Measurements from ENCODE around the gene TEPSIN.

The TEPSIN gene

DNA sequence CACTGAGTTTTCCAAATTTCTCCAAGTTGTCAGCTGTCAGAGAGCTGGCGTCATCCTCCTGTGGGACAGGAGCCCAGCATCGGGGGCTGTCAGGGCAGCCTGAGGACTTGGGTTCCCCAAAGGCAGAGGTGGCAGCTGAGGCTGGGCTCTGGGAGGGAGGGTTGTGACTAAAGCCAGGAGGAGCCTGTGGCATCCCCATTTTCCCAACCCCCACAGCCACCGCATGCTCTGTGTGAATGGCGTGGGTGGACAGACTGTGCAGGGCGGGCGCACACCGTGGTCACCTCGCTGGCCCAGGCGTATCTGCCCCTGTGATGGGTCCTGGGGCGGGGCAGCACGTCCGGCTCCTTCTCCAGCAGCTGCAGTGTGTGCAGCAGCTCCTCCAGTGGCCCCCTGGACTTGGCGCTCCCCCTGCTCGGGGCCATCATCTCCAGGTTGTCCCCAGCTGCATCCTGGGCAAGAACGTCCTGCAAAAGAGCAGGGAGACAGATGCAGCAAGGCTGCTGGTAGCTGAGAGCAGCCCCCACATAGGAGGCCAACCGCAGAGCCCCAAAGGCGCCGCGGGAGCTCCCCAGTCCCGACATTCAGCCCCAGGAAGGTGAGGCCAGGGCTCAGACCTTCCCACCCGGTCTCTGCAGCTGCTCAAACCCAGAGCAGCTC, 40.9 kb downstream of the TEPSIN start:
- no peak for DNase-seq (ENCODE audit: low spot score)

- no peak for DNase-seq (ENCODE audit: low spot score)
Measured at GRCh38 chr17:81197409-81197795, 41.5 kb downstream of the TEPSIN start.

DNA sequence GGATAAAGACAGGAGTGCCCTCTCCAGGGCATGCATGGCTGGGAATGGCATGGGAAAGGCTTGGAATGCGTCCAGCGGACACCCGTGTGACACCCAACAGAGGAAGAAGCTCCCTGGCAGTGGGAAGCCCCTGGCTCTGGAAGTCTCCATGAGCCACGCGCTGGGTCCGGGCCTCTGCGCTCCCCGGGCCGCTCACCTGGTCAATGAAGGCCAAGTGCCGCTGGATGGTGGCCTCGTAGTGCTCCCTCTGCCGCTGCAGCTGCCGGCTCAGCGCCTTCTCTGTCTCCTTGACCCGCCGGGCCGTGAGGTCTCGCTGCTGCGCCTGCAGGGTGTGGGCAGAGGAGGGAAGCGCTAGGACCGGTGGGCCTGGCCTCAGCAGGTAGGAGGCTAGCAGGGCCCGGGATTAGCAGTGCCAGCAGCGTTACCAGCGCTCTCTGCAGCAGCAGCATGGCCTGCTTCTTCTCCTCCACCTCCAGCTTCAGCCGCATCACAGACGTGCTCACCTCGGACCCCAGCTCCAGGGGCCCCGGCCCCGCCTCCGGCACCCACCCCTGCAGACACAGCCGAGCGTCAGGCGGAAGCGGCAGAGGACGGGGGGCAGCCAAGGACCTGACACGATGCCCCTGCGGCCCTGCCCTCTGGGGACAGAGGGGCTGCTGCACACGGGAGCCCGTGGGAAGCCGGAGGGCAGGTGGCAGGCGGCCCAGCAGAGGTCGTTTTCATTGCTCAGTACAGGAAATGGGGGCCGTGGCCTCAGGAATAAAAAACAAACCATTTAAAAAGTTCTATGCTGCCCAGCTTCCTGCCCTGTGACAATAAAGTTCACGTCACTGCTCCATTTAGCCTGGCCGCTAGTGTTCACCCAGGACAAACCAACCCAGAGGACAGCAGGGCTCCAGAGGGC, 42.1 kb downstream of the TEPSIN start:
- DNase-seq (ENCODE audit: low spot score), result no peak

DNA sequence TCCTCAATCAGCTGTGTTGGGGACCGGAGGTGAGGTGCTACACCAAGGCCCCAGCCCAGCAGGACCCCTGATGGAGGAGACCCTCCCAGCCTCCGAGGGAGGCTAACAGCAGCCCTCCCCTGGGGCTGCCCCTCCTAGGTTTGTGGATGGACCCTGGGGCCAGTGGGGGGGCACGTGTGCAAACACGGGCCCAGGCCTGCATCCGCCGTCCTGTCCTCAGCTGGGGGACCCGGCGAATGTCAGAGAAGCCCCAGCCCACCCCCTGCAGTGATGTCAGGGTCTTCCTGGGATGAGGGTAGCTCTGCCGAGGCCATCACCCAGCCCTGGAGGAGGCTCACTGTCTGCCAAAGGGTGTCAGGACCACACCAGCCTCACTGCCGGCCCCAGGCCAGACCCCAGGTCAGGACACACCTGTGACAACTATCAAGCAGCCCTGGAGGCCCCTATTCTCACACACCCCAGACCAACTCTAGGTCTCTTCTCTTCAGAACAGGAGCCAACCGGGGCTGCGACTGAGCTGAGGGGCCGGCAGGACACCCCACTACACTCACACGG, 42.8 kb downstream of the TEPSIN start:
- no peak for DNase-seq (ENCODE audit: low spot score)

- no peak for DNase-seq (ENCODE audit: low spot score)
Measured at GRCh38 chr17:81194941-81195901, 43.6 kb downstream of the TEPSIN start.

GRCh38 chr17:81194225-81194760, 44.6 kb downstream of the TEPSIN start:
- no peak for DNase-seq (ENCODE audit: low spot score)

GRCh38 chr17:81193470-81194224, 45.2 kb downstream of the TEPSIN start:
- DNase-seq (ENCODE audit: low spot score), result no peak

DNA sequence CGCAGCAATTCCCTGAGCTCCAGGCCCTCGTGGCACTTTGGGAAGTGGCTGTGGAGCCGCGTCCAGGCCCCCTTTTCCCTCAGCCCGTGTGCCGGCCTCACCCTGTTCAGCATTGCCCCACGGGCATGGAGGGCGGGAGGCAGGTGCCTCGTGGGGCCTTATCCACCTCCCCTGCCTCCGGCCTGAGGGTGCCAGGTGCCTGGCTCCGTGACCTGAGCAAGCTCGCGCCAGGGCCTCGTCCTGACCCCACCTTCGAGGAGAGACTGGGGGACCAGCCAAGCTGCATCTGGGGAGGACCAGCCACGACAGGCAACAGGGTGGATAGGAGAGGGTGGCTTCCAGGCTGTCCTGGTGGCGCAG, 45.8 kb downstream of the TEPSIN start:
- no peak for DNase-seq (ENCODE audit: low spot score)

- DNase-seq (ENCODE audit: low spot score), result no peak
Measured at GRCh38 chr17:81192386-81193050, 46.3 kb downstream of the TEPSIN start.

GRCh38 chr17:81191646-81192045, 47.2 kb downstream of the TEPSIN start:
- no peak for DNase-seq (ENCODE audit: low spot score)

GRCh38 chr17:81191116-81191515, 47.7 kb downstream of the TEPSIN start:
- DNase-seq (ENCODE audit: low spot score), result no peak

DNA sequence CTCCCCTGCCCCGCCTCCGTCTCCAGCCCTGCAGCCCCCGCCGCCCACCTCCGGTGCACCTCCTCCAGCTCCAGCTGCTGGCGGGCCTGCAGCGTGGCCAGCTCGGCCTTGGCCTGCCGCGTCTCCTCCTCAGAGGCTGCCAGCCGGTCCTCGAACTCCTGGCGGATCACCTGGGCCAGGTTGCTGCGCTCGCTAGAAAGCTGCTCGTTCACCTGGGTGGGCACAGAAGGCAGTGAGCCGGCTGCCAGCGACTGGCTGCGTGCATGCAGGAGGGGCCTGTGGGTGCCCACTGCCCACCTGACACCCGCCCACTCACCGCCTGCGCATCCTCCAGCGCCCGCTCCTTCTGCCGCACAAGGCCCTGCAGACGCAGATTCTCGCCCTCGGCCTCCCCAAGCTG, 48.3 kb downstream of the TEPSIN start:
- DNase-seq (ENCODE audit: low spot score), result no peak

DNA sequence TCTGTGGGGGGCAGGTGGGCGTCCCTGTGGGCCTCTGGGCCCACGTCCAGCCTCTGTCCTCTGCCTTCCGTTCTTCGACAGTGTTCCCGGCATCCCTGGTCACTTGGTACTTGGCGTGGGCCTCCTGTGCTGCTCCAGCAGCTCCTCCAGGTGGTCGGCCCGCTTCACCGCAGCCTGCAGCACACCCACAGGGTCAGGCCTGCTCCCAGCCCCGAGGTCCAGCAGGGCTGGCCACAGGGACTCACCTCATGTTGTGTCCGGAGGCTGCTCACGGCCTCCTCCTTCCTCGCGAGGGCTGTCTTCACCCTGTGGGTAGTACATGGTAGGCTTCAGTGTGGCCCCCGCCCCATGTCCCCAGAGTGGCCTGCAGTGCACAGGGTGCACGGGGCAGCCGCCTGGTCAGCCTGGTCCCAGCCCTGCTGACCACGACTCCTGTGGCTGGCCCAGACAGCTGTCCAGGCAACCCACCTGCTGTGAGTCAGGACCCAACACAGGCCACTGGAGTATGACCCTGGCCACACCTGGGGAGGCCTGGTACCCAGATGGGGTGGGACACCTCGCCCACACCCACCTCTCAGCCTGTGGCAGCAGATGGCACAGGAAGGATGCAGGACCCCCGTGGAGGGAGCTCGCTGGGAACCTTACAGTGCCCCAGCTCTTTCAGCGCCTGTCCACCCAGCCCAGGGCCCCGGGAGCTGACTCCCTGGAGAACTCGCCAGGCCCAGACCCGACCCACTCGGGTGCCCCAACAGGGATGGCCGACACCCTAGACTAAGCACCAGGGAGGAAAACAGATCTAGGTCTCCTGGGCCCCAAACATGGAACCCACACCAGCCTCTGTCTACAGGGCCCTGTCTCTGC, 49.0 kb downstream of the TEPSIN start:
- no peak for DNase-seq (ENCODE audit: low spot score)

- no peak for DNase-seq (ENCODE audit: low spot score)
Measured at GRCh38 chr17:81189016-81189415, 49.8 kb downstream of the TEPSIN start.

GRCh38 chr17:81188491-81188840, 50.4 kb downstream of the TEPSIN start:
- no peak for DNase-seq (ENCODE audit: low spot score)

DNA sequence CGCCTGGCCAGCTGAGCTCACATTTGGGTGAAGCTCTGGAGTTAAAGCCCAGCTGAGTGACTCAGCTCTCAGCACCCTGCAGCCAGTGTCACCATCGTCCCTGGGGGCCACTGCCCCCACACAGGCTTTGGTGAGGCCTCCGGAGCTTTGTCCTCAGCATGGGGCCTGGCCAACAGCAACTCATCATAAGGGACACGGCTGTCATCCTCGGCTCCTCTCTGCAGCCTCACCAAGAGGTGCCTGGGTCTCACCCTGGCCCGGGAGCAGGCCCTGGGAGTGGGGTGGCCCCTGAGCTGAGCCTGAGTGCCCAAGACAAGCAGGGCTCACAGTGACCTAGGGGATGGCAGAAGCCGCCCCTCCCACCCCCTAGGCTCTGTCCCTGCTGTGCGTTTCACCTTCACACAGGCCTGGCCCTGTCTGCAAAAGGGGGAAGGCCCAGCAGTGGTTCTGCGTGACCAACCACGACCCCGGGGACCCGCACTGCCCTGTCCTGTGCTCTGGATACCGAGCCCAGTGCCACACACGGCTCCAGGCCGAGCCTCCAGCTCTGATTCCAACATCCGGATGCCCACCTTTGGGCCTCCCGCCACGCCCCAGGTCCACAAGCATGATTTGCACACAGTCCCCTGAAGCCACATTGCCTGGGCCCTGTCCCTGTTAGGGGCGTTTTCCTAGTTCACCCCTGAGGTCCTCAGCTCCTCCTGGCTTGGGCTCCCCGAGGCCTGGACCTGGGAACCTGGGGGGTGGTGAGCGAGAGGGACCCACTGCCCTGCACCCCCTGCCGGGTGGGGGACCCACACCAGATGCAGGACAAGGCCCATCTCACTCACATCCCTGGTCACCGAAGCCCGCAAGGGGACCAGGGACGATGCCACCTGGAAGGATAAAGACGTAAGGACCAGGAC, 51.0 kb downstream of the TEPSIN start:
- no peak for DNase-seq (ENCODE audit: low spot score)

DNA sequence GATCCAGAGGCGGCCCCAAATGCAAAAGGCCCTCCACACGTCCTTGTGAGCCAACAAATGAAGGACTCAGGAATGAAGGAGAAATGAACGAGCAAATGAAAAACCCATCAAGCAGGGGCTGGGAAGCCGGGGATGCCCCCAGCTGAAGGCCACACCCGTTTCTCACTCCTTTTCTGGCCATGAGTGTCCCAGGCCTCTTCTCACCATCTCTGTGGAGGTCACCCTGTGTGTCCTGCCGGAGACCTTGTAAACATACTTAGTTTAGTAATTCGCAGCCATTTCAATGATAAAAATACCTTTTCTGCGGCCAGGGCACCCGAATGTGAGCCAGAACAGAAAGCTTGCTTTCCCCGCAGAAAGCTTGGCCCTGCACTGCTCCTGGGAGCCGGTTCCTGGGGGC, 51.7 kb downstream of the TEPSIN start:
- DNase-seq (ENCODE audit: low spot score), result no peak

DNA sequence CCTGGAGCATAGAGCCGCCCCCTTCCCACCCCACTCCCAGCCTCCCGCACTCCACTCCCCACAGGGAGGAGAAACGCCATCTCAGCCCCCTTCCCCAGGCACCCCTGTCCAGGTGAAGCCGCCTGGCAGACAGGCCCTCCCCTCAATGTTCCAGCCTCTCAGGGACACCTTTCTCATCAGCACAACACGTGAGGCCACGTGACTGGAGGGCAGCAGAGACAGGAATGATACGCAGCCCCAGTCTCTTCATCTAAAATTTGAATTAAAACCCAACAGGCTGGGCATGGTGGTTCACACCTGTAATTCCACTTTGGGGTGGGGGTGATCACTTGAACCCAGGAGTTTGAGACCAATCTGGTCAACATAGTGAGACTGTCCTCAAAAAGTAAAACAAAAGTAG, 52.7 kb downstream of the TEPSIN start:
- DNase-seq (ENCODE audit: low spot score), result no peak

GRCh38 chr17:81184555-81184954, 54.3 kb downstream of the TEPSIN start:
- DNase-seq (ENCODE audit: low spot score), result no peak

Data from CD4-positive, alpha-beta T cell treated with Interleukin-2 at 100 ng/mL for 4 hours (primary cell).